Midbrain (tissue), 1 donor: ENCODE data around the gene TGFA.

Experiments
- DNase-seq: peaks from one replicate; lab custom pipeline; 2025; lab: John Stamatoyannopoulos, UW

Gene TGFA

DNA sequence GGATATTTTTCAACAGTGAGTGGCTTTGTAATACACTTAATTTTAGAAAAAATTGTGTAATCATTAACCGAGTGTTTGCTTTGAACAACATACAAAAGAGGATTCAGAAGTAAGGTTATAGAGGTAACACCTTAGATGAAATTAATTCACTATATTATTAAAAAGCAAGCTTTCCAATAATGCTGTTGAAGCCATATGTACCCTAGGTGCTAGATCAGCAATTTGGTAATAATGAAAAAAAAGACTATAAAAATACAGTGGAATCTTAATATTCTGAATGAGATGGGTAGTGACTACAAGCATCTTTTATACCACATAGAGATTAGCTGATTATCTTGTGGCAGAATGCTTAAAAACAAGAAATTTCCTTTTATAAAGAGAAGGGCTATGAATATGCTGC lies 136.6 kb downstream of the TGFA start:
- DNase-seq, result no peak

DNA sequence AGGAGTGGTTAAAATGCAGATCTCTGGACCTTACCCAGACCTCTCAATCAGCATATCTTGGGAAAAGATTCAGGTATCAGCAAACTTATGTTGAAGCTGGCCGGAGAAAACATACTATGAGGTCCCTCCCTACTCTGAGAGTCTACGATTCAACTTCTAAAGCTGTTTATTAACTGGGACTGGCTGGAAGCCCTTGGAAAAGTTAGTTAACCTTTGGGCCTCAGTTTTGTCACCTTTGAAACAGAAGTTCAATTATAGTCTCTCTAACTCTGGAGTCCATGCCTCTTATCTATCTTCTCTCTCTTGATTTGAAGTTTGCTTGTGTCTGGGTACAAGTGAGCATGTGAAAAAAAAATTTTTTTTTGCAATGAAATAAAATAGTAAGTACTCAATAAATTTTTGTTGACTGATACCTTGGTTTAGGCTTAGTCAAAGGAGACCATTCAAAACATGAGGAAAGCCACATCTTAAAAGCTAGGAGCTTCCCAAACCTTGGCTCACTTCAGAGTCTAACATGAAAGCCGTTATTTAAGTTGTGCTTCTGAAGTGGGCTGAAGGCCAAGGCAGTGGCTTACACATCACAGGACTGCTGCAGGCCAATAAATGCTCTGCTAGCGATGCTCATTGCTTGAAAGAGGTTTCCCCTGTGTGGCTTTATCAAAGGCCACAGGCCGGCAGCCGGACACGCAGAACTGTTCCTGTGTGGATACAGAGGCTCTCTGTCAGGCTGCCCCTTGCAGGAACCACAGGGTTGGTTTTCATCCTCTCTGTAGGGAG lies 141.1 kb downstream of the TGFA start:
- DNase-seq, result no peak

GRCh38 chr2:70411483-70412125 lies 142.0 kb downstream of the TGFA start:
- no peak for DNase-seq

GRCh38 chr2:70403267-70404053 lies 150.2 kb downstream of the TGFA start:
- DNase-seq, result no peak

DNA sequence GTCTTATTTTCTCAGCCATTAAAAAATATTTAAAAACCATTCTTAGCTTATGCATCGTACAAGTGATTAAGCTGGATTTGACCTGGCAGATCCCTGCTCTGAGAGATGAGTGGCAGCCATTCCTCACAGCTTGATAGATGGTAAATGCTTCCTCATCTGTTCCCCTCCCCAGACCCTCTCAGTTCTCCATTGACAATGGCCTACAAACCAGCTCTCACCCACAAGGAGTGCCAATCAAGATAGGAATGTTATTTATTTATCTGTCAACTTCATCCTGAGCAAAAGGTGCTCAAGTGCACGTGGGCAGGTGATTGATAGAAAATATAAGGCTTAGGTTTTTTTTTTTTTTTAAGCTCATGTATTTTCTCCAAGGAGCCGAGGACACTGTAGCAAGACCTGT lies 153.1 kb downstream of the TGFA start:
- DNase-seq, result no peak

DNA sequence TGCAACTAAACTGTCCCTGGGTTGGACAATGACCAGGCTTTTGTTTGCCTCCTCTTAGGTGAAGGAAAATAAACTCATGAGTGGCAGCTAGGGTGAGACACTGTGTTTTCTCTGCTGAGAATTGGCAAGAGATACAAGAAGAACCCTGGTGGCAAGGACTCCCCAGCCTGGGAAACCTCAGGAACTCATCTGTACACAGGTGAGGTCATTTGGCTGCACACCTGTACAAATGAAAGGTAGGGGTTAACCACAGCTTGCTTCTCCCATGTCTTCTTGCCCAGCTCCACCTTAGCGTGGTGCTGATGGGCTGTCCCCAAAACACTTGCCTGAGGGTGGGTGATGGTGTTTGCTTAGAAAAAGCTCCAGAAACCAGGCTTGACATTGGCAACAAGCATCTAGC lies 154.6 kb downstream of the TGFA start:
- no peak for DNase-seq
